ENCODE results near the gene RPS6KA6. TPM values are rescaled to one million over a fixed set of nuclear protein-coding genes. Genes with fewer than 3 reads are reported as not detected.
A peak's percentile ranks its signal among the peaks of the same experiment; 100 is the strongest.

The RPS6KA6 gene
- total RNA-seq, 1 experiment from 2014 or later, result 22.1 TPM

DNA sequence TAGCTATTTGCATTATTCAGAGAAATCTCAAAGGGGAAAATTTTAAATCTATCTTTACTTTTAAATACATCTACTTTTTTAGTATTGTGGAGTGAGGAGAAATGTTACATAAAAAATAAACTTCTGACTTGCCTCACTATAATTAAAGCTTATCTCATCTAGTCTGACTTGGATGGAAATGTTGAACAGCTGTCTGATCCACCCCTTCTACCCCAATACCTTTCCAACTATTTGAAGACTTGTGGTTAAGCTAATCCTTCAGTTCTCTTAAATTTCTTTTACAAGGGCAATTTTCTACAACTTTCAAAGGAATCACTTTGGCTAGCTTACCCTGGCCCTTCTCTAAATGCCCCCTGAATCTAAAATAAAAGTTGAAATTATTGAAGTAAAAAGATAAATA lies 17.3 kb upstream of the RPS6KA6 start:
- Histone ChIP-seq H3K4me2 (ENCODE audit: low read depth, low read length, poor library complexity, severe bottlenecking) (no peak overlapping the region), H2AFZ (ENCODE audit: low read length) (no peak overlapping the region), H3K79me2 (ENCODE audit: low read length) (no peaks in the 10 kb centered on the region), H4K20me1 (ENCODE audit: insufficient read depth, low read depth, low read length) (no peaks in the 10 kb centered on the region), H3K9ac (ENCODE audit: low read length) (no peak overlapping the region), H3K36me3 (ENCODE audit: insufficient read depth, low read length) (no peaks in the 10 kb centered on the region), H3K4me3 (ENCODE audit: low read length) (no peak overlapping the region), H3K27ac (ENCODE audit: low read length) (no peak overlapping the region), H3K4me1 (ENCODE audit: low read length) (no peaks in the 10 kb centered on the region), H3K9me3 (ENCODE audit: low read length) (peaks cover 3% of the 10 kb centered on the region), H3K9me2 (replicated peaks; ENCODE audit: insufficient read depth, low read length) (no peaks in the 10 kb centered on the region), H3K27me3 (ENCODE audit: low read length) (no peaks in the 10 kb centered on the region)
- no peak for DNase-seq

DNA sequence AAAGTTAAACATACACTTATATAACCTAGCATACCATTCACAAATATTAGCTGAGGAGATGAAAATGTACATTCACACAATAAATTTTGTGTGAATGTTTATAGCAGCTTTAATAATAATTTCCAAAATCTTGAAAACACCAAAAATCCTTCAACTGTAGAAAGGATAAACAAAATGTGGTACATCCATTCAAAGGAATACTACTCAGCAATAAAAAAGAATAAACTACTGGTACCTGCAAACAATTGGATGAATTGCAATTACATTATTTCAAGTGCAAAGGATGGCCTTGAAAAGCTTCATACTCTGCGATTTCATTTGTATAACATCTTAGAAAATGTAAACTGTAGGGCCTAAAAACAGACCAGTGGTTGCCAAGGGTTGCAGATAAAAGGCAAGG lies 11.7 kb upstream of the RPS6KA6 start:
- no peaks in the 10 kb centered on the region for H4K20me1 ChIP-seq (ENCODE audit: insufficient read depth, low read depth, low read length)
- H3K9me2 ChIP-seq (replicated peaks; ENCODE audit: insufficient read depth, low read length), result no peaks in the 10 kb centered on the region
- no peak for DNase-seq
- no peak overlapping the region for H3K27ac ChIP-seq (ENCODE audit: low read length)
- H3K4me3 ChIP-seq (ENCODE audit: low read length), result no peak overlapping the region
- no peak overlapping the region for H3K4me2 ChIP-seq (ENCODE audit: low read depth, low read length, poor library complexity, severe bottlenecking)
- no peak overlapping the region for H3K9ac ChIP-seq (ENCODE audit: low read length)
- no peak overlapping the region for H2AFZ ChIP-seq (ENCODE audit: low read length)
- H3K4me1 ChIP-seq (ENCODE audit: low read length), result no peaks in the 10 kb centered on the region
- no peaks in the 10 kb centered on the region for H3K27me3 ChIP-seq (ENCODE audit: low read length)
- H3K36me3 ChIP-seq (ENCODE audit: insufficient read depth, low read length), result no peaks in the 10 kb centered on the region
- H3K9me3 ChIP-seq (ENCODE audit: low read length), result peaks cover 14% of the 10 kb centered on the region
- H3K79me2 ChIP-seq (ENCODE audit: low read length), result no peaks in the 10 kb centered on the region

DNA sequence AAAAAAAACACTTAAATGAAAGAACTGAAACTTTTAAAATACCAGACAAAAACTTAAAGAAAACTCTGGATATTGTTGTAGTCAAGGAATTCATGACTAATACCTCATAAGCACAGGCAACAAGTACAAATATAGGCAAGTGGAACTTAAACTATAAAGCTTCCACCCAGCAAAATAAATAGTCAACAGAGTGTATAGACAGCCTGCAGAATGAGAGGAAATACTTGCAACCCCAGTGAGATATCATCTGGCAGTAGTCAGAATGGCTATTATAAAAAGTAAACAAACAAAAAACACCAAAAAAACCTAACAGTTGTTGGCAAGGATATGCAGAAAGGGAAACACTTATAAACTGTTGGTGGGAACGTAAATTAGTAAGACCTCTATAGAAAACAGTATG lies 9.6 kb upstream of the RPS6KA6 start:
- no peak overlapping the region for H3K9ac ChIP-seq (ENCODE audit: low read length)
- H3K79me2 ChIP-seq (ENCODE audit: low read length), result no peaks in the 10 kb centered on the region
- H3K9me2 ChIP-seq (replicated peaks; ENCODE audit: insufficient read depth, low read length), result no peaks in the 10 kb centered on the region
- no peaks in the 10 kb centered on the region for H3K4me1 ChIP-seq (ENCODE audit: low read length)
- H3K27me3 ChIP-seq (ENCODE audit: low read length), result no peaks in the 10 kb centered on the region
- peaks cover 14% of the 10 kb centered on the region for H3K9me3 ChIP-seq (ENCODE audit: low read length)
- H4K20me1 ChIP-seq (ENCODE audit: insufficient read depth, low read depth, low read length), result no peaks in the 10 kb centered on the region
- H3K4me2 ChIP-seq (ENCODE audit: low read depth, low read length, poor library complexity, severe bottlenecking), result no peak overlapping the region
- no peak overlapping the region for H3K4me3 ChIP-seq (ENCODE audit: low read length)
- H3K36me3 ChIP-seq (ENCODE audit: insufficient read depth, low read length), result no peaks in the 10 kb centered on the region
- H2AFZ ChIP-seq (ENCODE audit: low read length), result no peak overlapping the region
- DNase-seq, result no peak
- no peak overlapping the region for H3K27ac ChIP-seq (ENCODE audit: low read length)

DNA sequence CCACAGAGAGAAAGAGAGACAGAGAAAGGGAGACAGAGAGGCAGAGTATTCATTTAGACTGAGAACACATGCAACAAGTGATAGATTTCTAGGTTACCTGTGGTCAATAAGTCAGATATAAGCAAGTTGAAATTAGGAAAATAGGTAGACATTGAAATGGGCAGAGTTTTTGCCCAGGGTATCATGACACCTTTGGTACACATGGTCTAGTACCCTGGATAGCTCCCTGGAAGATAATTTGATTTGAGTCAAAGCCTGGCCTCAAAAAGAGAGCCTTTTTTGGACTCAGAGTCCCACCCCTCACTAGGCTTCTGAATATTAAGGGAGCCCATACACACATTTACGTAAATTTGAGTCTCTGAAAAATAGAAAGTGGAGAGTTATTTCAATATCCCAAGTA lies 4.0 kb upstream of the RPS6KA6 start:
- H3K9me2 ChIP-seq (replicated peaks; ENCODE audit: insufficient read depth, low read length), result no peaks in the 10 kb centered on the region
- no peaks in the 10 kb centered on the region; the same call in 1 of the 2 replicates for H3K9me3 ChIP-seq (ENCODE audit: low read length)
- H2AFZ ChIP-seq (ENCODE audit: low read length), result no peak overlapping the region
- no peak overlapping the region for H3K27ac ChIP-seq (ENCODE audit: low read length)
- H3K36me3 ChIP-seq (ENCODE audit: insufficient read depth, low read length), result no peaks in the 10 kb centered on the region
- no peak for DNase-seq
- no peak overlapping the region for H3K9ac ChIP-seq (ENCODE audit: low read length)
- H3K4me3 ChIP-seq (ENCODE audit: low read length), result no peak overlapping the region
- H3K79me2 ChIP-seq (ENCODE audit: low read length), result no peaks in the 10 kb centered on the region
- no peaks in the 10 kb centered on the region for H3K27me3 ChIP-seq (ENCODE audit: low read length)
- H4K20me1 ChIP-seq (ENCODE audit: insufficient read depth, low read depth, low read length), result no peaks in the 10 kb centered on the region
- no peak overlapping the region for H3K4me2 ChIP-seq (ENCODE audit: low read depth, low read length, poor library complexity, severe bottlenecking)
- peaks cover 3% of the 10 kb centered on the region; the same call in 1 of the 2 replicates for H3K4me1 ChIP-seq (ENCODE audit: low read length)

DNA sequence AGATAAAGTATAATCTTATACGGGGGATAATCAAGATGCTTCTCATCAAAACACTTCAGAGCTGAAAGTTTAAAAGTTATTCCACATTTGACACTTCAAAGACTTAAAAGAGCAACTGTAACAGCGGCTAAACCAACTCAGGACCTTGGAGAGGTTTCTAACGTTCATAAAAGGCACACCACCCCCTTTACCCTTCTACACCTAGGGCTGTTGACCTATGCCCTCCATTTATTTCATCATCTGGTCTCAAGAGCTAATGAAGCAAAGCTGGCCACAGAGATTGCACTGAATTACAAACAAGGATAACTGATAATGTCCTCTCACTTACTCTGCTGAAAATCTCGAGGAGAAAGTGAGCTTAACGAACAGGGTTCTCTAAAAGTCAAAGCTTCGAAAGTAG lies 1.1 kb upstream of the RPS6KA6 start:
- H3K4me2 ChIP-seq (ENCODE audit: low read depth, low read length, poor library complexity, severe bottlenecking), result no peak overlapping the region
- DNase-seq, result peak; percentile 35
- H3K36me3 ChIP-seq (ENCODE audit: insufficient read depth, low read length), result no peaks in the 10 kb centered on the region
- peaks cover 22% of the 10 kb centered on the region for H3K79me2 ChIP-seq (ENCODE audit: low read length)
- no peak overlapping the region for H3K27ac ChIP-seq (ENCODE audit: low read length)
- peaks cover 20% of the 10 kb centered on the region for H3K4me1 ChIP-seq (ENCODE audit: low read length)
- H3K9me3 ChIP-seq (ENCODE audit: low read length), result no peaks in the 10 kb centered on the region
- H3K27me3 ChIP-seq (ENCODE audit: low read length), result no peaks in the 10 kb centered on the region
- H4K20me1 ChIP-seq (ENCODE audit: insufficient read depth, low read depth, low read length), result no peaks in the 10 kb centered on the region
- no peak overlapping the region for H2AFZ ChIP-seq (ENCODE audit: low read length)
- no peaks in the 10 kb centered on the region for H3K9me2 ChIP-seq (replicated peaks; ENCODE audit: insufficient read depth, low read length)
- no peak overlapping the region for H3K9ac ChIP-seq (ENCODE audit: low read length)
- H3K4me3 ChIP-seq (ENCODE audit: low read length), result no peak overlapping the region

DNA sequence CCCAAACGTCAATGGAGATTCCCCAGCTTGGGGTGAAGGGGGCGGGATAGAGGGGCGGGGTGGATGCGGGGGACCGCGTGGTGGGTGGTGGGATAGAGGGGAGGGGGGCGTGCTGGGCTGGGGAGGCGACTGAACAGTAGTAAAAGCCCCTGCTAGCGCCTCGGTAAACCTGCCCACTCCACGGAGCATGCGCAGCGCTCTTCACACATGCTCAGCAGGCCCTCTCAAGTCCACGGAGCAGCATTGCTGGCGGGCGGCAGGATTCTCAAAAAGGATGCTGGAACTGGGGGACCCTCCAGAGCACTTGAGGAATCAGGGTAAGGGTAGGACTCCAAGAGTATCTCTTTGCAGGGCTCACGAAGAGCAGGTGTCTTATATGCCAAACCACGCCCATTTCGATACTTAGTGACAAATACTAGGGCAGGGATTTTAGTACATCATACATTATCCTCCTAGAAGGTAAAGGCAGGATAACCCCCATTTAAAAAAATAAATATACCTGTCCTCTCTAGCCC lies 378 bp upstream of the RPS6KA6 start:
- Histone ChIP-seq H3K9me3 (ENCODE audit: low read length) (no peaks in the 10 kb centered on the region), H3K27me3 (ENCODE audit: low read length) (no peaks in the 10 kb centered on the region), H4K20me1 (ENCODE audit: insufficient read depth, low read depth, low read length) (no peaks in the 10 kb centered on the region), H3K79me2 (ENCODE audit: low read length) (peaks cover 29% of the 10 kb centered on the region), H3K4me1 (ENCODE audit: low read length) (peaks cover 20% of the 10 kb centered on the region), H3K36me3 (ENCODE audit: insufficient read depth, low read length) (no peaks in the 10 kb centered on the region), H3K4me3 (ENCODE audit: low read length) (peak overlapping the region; percentile 89), H3K4me2 (ENCODE audit: low read depth, low read length, poor library complexity, severe bottlenecking) (peak overlapping the region; percentile 75), H3K9me2 (replicated peaks; ENCODE audit: insufficient read depth, low read length) (no peaks in the 10 kb centered on the region), H3K9ac (ENCODE audit: low read length) (peak overlapping the region; percentile 78), H3K27ac (ENCODE audit: low read length) (no peak overlapping the region), H2AFZ (ENCODE audit: low read length) (peak overlapping the region; percentile 93; the same call in 1 of the 2 replicates)
- peak; percentile 84 for DNase-seq

DNA sequence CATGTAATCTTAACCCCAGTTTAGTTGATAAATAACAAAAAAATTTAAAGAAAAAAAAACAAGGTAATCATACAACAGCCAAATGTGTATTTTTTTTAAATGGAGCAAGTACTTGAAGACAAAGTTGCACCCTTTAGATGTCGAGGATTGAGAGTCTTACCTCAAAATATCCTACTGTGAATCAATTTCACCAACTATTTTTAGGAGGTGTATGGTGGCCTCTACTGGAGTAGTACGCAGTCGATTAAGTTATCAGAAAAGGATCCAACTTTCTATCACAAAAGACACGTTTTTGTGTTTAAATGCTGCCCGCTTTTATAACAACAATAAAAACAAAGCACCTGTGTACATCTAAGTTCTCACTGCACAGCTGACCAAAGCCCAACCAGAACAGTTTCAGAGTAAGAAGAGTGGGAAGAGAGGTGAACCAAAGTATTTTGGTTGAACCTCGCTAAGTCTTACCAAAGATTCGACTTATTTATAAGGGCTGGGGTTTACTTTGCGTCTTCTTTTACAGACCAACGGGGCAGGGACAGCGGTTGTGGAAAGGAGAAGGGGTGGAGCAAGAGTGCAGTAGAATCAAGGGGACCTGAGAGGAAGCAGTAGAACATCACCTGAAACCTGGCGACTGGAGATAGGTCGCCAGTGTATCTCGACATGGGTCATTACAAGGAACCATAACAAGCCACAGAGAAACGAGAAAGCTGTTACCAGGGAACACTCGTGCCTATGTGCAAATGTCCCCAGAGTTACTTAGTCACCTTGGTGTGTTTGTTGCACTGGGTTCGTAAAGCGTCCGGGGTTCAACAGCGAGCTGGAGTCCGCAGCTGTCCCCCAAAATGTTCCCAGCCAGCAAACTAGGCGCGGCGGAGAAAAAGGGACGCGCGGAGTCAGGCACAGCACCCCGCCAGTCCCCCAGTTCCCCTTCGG lies 1.1 kb downstream of the RPS6KA6 start:
- Histone ChIP-seq H3K79me2 (ENCODE audit: low read length) (peaks cover 44% of the 10 kb centered on the region), H3K4me1 (ENCODE audit: low read length) (peaks cover 28% of the 10 kb centered on the region), H3K9me3 (ENCODE audit: low read length) (no peaks in the 10 kb centered on the region), H3K4me2 (ENCODE audit: low read depth, low read length, poor library complexity, severe bottlenecking) (peak overlapping the region; percentile 75), H3K27ac (ENCODE audit: low read length) (no peak overlapping the region), H2AFZ (ENCODE audit: low read length) (peak overlapping the region; percentile 71; the same call in 1 of the 2 replicates), H3K9ac (ENCODE audit: low read length) (peak overlapping the region; percentile 78), H3K27me3 (ENCODE audit: low read length) (no peaks in the 10 kb centered on the region), H3K4me3 (ENCODE audit: low read length) (peak overlapping the region; percentile 89), H4K20me1 (ENCODE audit: insufficient read depth, low read depth, low read length) (no peaks in the 10 kb centered on the region), H3K9me2 (replicated peaks; ENCODE audit: insufficient read depth, low read length) (no peaks in the 10 kb centered on the region), H3K36me3 (ENCODE audit: insufficient read depth, low read length) (no peaks in the 10 kb centered on the region)
- DNase-seq, result peak; percentile 76

DNA sequence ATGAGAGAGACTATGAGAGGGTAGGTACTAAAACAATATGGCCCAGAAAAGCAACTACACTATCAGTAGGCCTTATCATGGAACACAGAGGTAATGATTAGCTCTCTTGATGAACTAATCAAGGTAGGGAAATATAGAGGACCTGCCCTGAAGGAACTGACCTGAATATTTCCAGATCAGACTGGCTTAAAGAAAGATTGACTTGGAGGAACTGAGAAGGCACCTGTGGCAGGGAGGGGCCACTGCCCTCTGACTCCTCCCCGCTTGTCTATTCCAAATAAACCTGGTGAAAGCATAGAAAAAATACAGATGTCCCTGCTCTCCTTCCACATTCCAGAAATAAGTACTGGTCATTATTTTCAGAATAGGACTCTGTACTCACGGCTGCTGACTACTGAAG lies 5.5 kb downstream of the RPS6KA6 start:
- Histone ChIP-seq H3K27ac (ENCODE audit: low read length) (no peak overlapping the region), H3K79me2 (ENCODE audit: low read length) (peaks cover 87% of the 10 kb centered on the region), H4K20me1 (ENCODE audit: insufficient read depth, low read depth, low read length) (no peaks in the 10 kb centered on the region), H3K4me2 (ENCODE audit: low read depth, low read length, poor library complexity, severe bottlenecking) (no peak overlapping the region), H3K4me3 (ENCODE audit: low read length) (no peak overlapping the region), H2AFZ (ENCODE audit: low read length) (no peak overlapping the region), H3K36me3 (ENCODE audit: insufficient read depth, low read length) (no peaks in the 10 kb centered on the region), H3K9me2 (replicated peaks; ENCODE audit: insufficient read depth, low read length) (no peaks in the 10 kb centered on the region), H3K27me3 (ENCODE audit: low read length) (no peaks in the 10 kb centered on the region), H3K4me1 (ENCODE audit: low read length) (peaks cover 34% of the 10 kb centered on the region), H3K9me3 (ENCODE audit: low read length) (no peaks in the 10 kb centered on the region), H3K9ac (ENCODE audit: low read length) (no peak overlapping the region)
- peak; percentile 22 for DNase-seq
